HepG2 (cell line): ENCODE results near the gene NFKB2. TPM values are rescaled to one million over a fixed set of nuclear protein-coding genes. Genes with fewer than 3 reads are reported as not detected.

Experiments
- CHCHD3 ChIP-seq: sonication (generic); formaldehyde crosslinking; IDR thresholded peaks from 2 replicates; pipeline ENCODE4 v1.8.0; 2022; ENCODE audit warnings: mild to moderate bottlenecking, missing genetic modification reagents, moderate library complexity
- EHMT2 ChIP-seq: fragments of 200-600 bp; sonication (generic); IDR thresholded peaks from 2 replicates; pipeline ENCODE4 v1.7.0; 2017; ENCODE audit warnings: antibody characterized with exemption, low read depth, low read length, borderline replicate concordance
- ELF3 ChIP-seq: IDR thresholded peaks from 2 replicates; pipeline ENCODE4 v1.6.1; 2016; ENCODE audit warnings: missing genetic modification reagents, missing compliant biosample characterization
- ELF4 ChIP-seq: sonication (generic); formaldehyde crosslinking; IDR thresholded peaks from 2 replicates; pipeline ENCODE4 v1.5.0; 2020; ENCODE audit warnings: missing genetic modification reagents, mild to moderate bottlenecking, moderate library complexity, borderline replicate concordance
- IRF2 ChIP-seq: IDR thresholded peaks from 2 replicates; pipeline ENCODE4 v1.6.1; 2018; ENCODE audit warnings: missing genetic modification reagents, missing compliant biosample characterization
- KAT2B ChIP-seq: fragments of 150-350 bp; IDR thresholded peaks from 2 replicates; pipeline ENCODE4 v1.6.1; 2014; ENCODE audit warnings: low read depth, low read length, borderline replicate concordance
- MXD4 ChIP-seq: IDR thresholded peaks from 2 replicates; pipeline ENCODE4 v1.6.1; 2016; ENCODE audit warnings: mild to moderate bottlenecking, missing biosample characterization, missing genetic modification reagents
- MZF1 ChIP-seq: sonication (generic); formaldehyde crosslinking; IDR thresholded peaks from 2 replicates; pipeline ENCODE4 v1.8.1; 2023; ENCODE audit warnings: mild to moderate bottlenecking, missing genetic modification reagents, borderline replicate concordance
- NCOA2 ChIP-seq: sonication (generic); formaldehyde crosslinking; IDR thresholded peaks from 2 replicates; pipeline ENCODE4 v1.8.0; 2022; ENCODE audit warnings: inconsistent platforms
- NFATC3 ChIP-seq: sonication (generic); formaldehyde crosslinking; IDR thresholded peaks from 2 replicates; pipeline ENCODE4 v1.5.1; 2020; ENCODE audit warnings: mild to moderate bottlenecking, missing genetic modification reagents
- NRL ChIP-seq: sonication (generic); formaldehyde crosslinking; IDR thresholded peaks from 2 replicates; pipeline ENCODE4 v1.5.0; 2020; ENCODE audit warnings: missing genetic modification reagents, mild to moderate bottlenecking, moderate library complexity, borderline replicate concordance
- PAX8 ChIP-seq: sonication (generic); formaldehyde crosslinking; IDR thresholded peaks from 2 replicates; pipeline ENCODE4 v1.8.0; 2022; ENCODE audit warnings: mild to moderate bottlenecking, missing genetic modification reagents, borderline replicate concordance
- SIX1 ChIP-seq: sonication (generic); formaldehyde crosslinking; IDR thresholded peaks from 2 replicates; pipeline ENCODE4 v1.4.0; 2020; ENCODE audit warnings: missing genetic modification reagents, borderline replicate concordance
- SMAD1 ChIP-seq: sonication (generic); formaldehyde crosslinking; IDR thresholded peaks from 2 replicates; pipeline ENCODE4 v1.4.0; 2020; ENCODE audit warnings: missing genetic modification reagents, low read depth, mild to moderate bottlenecking, borderline replicate concordance
- TARDBP ChIP-seq: sonication (generic); formaldehyde crosslinking; IDR thresholded peaks from 2 replicates; pipeline ENCODE4 v1.8.0; 2022; ENCODE audit warnings: mild to moderate bottlenecking, missing genetic modification reagents
- ZNF264 ChIP-seq: sonication (generic); formaldehyde crosslinking; IDR thresholded peaks from 2 replicates; pipeline ENCODE4 v1.4.0; 2020; ENCODE audit warnings: missing genetic modification reagents
- ZNF501 ChIP-seq: sonication (generic); formaldehyde crosslinking; IDR thresholded peaks from 2 replicates; pipeline ENCODE4 v1.5.1; 2020; ENCODE audit warnings: mild to moderate bottlenecking, moderate library complexity, missing genetic modification reagents
- ZNF557 ChIP-seq: sonication (generic); formaldehyde crosslinking; IDR thresholded peaks from 2 replicates; pipeline ENCODE4 v1.4.0; 2020; ENCODE audit warnings: missing genetic modification reagents
- ZNF589 ChIP-seq: sonication (generic); formaldehyde crosslinking; conservative IDR thresholded peaks from 2 replicates; pipeline ENCODE4 v1.8.0; 2022; ENCODE audit warnings: mild to moderate bottlenecking, moderate library complexity, missing genetic modification reagents
- ZNF615 ChIP-seq: sonication (generic); formaldehyde crosslinking; IDR thresholded peaks from 2 replicates; pipeline ENCODE4 v1.5.0; 2020; ENCODE audit warnings: mild to moderate bottlenecking, missing genetic modification reagents, borderline replicate concordance
- ZNF761 ChIP-seq: sonication (generic); formaldehyde crosslinking; conservative IDR thresholded peaks from 2 replicates; pipeline ENCODE4 v1.4.0; 2020; ENCODE audit warnings: mild to moderate bottlenecking, missing genetic modification reagents
- polyA plus RNA-seq, 8 experiments: library from polyadenylated mRNA; depleted of rRNA in 3 of 8; stranded (reverse) in 7 of 8; unstranded in 1 of 8; fragments of >200 nt; fragmentation: Illumina TruSeq in 4 of 8; extraction: Trizol in 4 of 8; gene quantifications; 2 replicates each; pipeline versions ENCODE4 v1.2.1 to v1.2.3, GENCODE V29; 2011 to 2016; ENCODE audit warnings: low read depth in 4 of 8, missing spikeins in 1 of 8, mixed read lengths in 1 of 8; ENCODE audit not compliant: insufficient read depth in 1 of 8
- total RNA-seq, 5 experiments: library from RNA; depleted of rRNA; stranded (reverse); fragments of >200 nt; fragmentation: Illumina TruSeq; extraction: Trizol; gene quantifications; 2 replicates each; pipeline ENCODE4 v1.2.3, GENCODE V29; 2016; ENCODE audit warnings: low read depth in 1 of 5
- TF ChIP-seq, protein P1 (sequence below): sonication (generic); formaldehyde crosslinking; IDR thresholded peaks from 2 replicates; pipeline ENCODE4 v1.5.0; 2020; ENCODE audit warnings: missing genetic modification reagents
- TF ChIP-seq, protein P2 (sequence below), 2 experiments: sonication (generic) in 1 of 2; formaldehyde crosslinking in 1 of 2; IDR thresholded peaks; 2 replicates each; pipeline versions ENCODE4 v1.4.0 to v1.6.1; 2016 to 2020; ENCODE audit warnings: borderline replicate concordance in 1 of 2, low read depth in 1 of 2, mild to moderate bottlenecking in 1 of 2, missing genetic modification reagents in 1 of 2
- TF ChIP-seq, protein P3 (sequence below): sonication (generic); formaldehyde crosslinking; IDR thresholded peaks from 2 replicates; pipeline ENCODE4 v1.4.0; 2020; ENCODE audit warnings: mild to moderate bottlenecking, missing genetic modification reagents

NFKB2 gene
- total and polyA plus RNA-seq, 2 of the 13 experiments (the other 11 are each of a cell fraction or from before 2014, with no cell fraction given): 7.7 to 12.5 TPM

DNA sequence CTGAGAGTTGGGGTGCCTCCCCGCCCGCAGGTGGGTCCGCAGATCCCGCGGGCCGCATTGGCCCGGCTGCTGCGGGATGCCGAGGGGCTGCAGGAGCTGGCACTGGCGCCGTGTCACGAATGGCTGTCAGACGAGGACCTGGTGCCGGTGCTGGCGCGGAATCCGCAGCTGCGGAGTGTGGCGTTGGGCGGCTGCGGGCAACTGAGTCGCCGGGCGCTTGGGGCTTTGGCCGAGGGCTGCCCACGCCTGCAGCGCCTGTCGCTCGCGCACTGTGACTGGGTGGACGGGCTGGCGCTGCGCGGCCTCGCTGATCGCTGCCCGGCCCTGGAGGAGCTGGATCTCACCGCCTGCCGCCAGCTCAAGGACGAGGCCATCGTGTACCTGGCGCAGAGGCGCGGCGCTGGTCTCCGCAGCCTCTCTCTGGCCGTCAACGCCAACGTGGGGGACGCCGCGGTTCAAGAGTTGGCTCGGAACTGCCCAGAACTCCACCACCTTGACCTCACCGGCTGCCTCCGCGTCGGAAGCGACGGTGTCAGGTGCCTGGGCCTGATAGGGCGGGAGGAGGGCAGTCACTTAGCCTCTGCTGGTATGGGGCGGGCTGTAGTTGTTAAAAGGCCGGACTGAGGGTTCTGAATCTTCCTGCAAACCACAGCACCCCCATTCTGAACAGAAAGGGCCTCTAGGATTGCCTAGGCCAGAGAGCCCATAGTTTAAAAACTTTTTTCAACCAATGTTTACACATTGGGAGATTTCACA is 26.4 kb downstream of the NFKB2 start (continued):
- TF ChIP-seq NRL (CRISPR knock-in tag) (no peak), EHMT2 (no peak), ZNF557 (CRISPR knock-in tag) (no peak; the same call in 1 of the 2 replicates), CHCHD3 (CRISPR knock-in tag) (0 out of 2 replicates have a peak, but pooled peaks have one; percentile 40), ZNF761 (CRISPR knock-in tag) (no peak), NCOA2 (CRISPR knock-in tag) (no peak), IRF2 (CRISPR knock-in tag) (no peak), MZF1 (CRISPR knock-in tag) (0 out of 2 replicates have a peak, but pooled peaks have one; percentile 81), MXD4 (CRISPR knock-in tag) (no peak), NFATC3 (no peak), ZNF589 (CRISPR knock-in tag) (no peak), ZNF264 (CRISPR knock-in tag) (0 out of 2 replicates have a peak, but pooled peaks have one; percentile 3), SMAD1 (CRISPR knock-in tag) (no peak), ZNF615 (no peak), ELF4 (CRISPR knock-in tag) (no peak), SIX1 (CRISPR knock-in tag) (no peak), TARDBP (CRISPR knock-in tag) (no peak; the same call in 1 of the 2 replicates), PAX8 (no peak), KAT2B (no peak), ZNF501 (CRISPR knock-in tag) (peak; percentile 12; the same call in 1 of the 2 replicates), ELF3 (CRISPR knock-in tag) (no peak)
- TF ChIP-seq, protein P1, sequence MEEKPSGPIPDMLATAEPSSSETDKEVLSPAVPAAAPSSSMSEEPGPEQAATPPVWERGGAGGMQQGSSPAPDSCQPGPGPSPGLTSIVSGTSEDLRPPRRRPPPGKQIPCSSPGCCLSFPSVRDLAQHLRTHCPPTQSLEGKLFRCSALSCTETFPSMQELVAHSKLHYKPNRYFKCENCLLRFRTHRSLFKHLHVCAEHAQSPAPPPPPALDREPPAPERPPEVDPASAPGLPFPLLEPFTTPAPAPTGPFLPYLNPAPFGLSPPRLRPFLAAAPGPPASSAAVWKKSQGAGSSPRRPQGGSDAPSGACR: no peak
- TF ChIP-seq, protein P2, sequence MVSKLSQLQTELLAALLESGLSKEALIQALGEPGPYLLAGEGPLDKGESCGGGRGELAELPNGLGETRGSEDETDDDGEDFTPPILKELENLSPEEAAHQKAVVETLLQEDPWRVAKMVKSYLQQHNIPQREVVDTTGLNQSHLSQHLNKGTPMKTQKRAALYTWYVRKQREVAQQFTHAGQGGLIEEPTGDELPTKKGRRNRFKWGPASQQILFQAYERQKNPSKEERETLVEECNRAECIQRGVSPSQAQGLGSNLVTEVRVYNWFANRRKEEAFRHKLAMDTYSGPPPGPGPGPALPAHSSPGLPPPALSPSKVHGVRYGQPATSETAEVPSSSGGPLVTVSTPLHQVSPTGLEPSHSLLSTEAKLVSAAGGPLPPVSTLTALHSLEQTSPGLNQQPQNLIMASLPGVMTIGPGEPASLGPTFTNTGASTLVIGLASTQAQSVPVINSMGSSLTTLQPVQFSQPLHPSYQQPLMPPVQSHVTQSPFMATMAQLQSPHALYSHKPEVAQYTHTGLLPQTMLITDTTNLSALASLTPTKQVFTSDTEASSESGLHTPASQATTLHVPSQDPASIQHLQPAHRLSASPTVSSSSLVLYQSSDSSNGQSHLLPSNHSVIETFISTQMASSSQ (IDR thresholded peaks at IDR 0.05; ENCODE audit: low read depth): no peak
- TF ChIP-seq, protein P2 (CRISPR knock-in tag; IDR thresholded peaks at IDR 0.05; ENCODE audit: borderline replicate concordance): no peak; the same call in 1 of the 2 replicates
- TF ChIP-seq, protein P3, sequence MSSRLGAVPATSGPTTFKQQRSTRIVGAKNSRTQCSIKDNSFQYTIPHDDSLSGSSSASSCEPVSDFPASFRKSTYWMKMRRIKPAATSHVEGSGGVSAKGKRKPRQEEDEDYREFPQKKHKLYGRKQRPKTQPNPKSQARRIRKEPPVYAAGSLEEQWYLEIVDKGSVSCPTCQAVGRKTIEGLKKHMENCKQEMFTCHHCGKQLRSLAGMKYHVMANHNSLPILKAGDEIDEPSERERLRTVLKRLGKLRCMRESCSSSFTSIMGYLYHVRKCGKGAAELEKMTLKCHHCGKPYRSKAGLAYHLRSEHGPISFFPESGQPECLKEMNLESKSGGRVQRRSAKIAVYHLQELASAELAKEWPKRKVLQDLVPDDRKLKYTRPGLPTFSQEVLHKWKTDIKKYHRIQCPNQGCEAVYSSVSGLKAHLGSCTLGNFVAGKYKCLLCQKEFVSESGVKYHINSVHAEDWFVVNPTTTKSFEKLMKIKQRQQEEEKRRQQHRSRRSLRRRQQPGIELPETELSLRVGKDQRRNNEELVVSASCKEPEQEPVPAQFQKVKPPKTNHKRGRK (CRISPR knock-in tag): no peak
